SK-N-SH treated with all-trans-retinoic acid at 6 μM for 48 hours (cell line): ENCODE data around the gene MTMR3.

ENCODE experiments used
- ATAC-seq: fragments of 200-7000 bp; cut with Tn5 transposase; 3 replicates; pipeline ENCODE4 v1.9.1; 2020; ENCODE audit warnings: mild to moderate bottlenecking, moderate library complexity
- ARNTL ChIP-seq: fragments of 450-650 bp; formaldehyde crosslinking; IDR thresholded peaks from 2 replicates; pipeline ENCODE4 v1.5.0; 2020; ENCODE audit warnings: low read depth, mild to moderate bottlenecking, moderate library complexity, borderline replicate concordance
- CSDC2 ChIP-seq: fragments of 250-450 bp; sonication (Bioruptor Pico); IDR thresholded peaks from 2 replicates; pipeline ENCODE4 v1.5.0; 2020; ENCODE audit warnings: mild to moderate bottlenecking, moderate library complexity
- ESRRG ChIP-seq: fragments of 250-450 bp; sonication (Bioruptor Pico); IDR thresholded peaks from 2 replicates; pipeline ENCODE4 v1.6.1; 2021; ENCODE audit warnings: mild to moderate bottlenecking
- OSR1 ChIP-seq: fragments of 250-450 bp; sonication (Bioruptor Pico); IDR thresholded peaks from 2 replicates; pipeline ENCODE4 v1.8.0; 2022; ENCODE audit warnings: moderate library complexity, mild to moderate bottlenecking, inconsistent platforms
- PATZ1 ChIP-seq: fragments of 250-450 bp; sonication (Bioruptor Pico); IDR thresholded peaks from 2 replicates; pipeline ENCODE4 v1.8.0; 2020; ENCODE audit warnings: mild to moderate bottlenecking, moderate library complexity, borderline replicate concordance
- RARB ChIP-seq: fragments of 250-450 bp; sonication (Bioruptor Pico); IDR thresholded peaks from 2 replicates; pipeline ENCODE4 v1.8.0; 2021; ENCODE audit warnings: mild to moderate bottlenecking, moderate library complexity
- TCF4 ChIP-seq: fragments of 250-450 bp; sonication (Bioruptor Pico); IDR thresholded peaks from 2 replicates; pipeline ENCODE4 v1.8.0; 2021; ENCODE audit warnings: mild to moderate bottlenecking, moderate library complexity, borderline replicate concordance
- TOX ChIP-seq: fragments of 250-450 bp; sonication (Bioruptor Pico); IDR thresholded peaks from 2 replicates; pipeline ENCODE4 v1.8.0; 2021; ENCODE audit warnings: mild to moderate bottlenecking, moderate library complexity, borderline replicate concordance
- ZC3H10 ChIP-seq: fragments of 250-450 bp; sonication (Bioruptor Pico); IDR thresholded peaks from 2 replicates; pipeline ENCODE4 v1.5.1; 2021; ENCODE audit warnings: mild to moderate bottlenecking, moderate library complexity
- ZFP3 ChIP-seq: fragments of 250-450 bp; sonication (Bioruptor Pico); IDR thresholded peaks from 2 replicates; pipeline ENCODE4 v1.5.0; 2020; ENCODE audit warnings: mild to moderate bottlenecking, moderate library complexity
- ZFP30 ChIP-seq: fragments of 450-650 bp; formaldehyde crosslinking; IDR thresholded peaks from 2 replicates; pipeline ENCODE4 v1.5.0; 2022; ENCODE audit warnings: mild to moderate bottlenecking, moderate library complexity
- ZNF565 ChIP-seq: fragments of 450-650 bp; formaldehyde crosslinking; conservative IDR thresholded peaks from 2 replicates; pipeline ENCODE4 v1.5.0; 2020; ENCODE audit warnings: low read depth, mild to moderate bottlenecking, moderate library complexity
- ZNF70 ChIP-seq: fragments of 450-650 bp; formaldehyde crosslinking; IDR thresholded peaks from 2 replicates; pipeline ENCODE4 v1.5.0; 2020; ENCODE audit warnings: mild to moderate bottlenecking, moderate library complexity
- ZNF8 ChIP-seq: fragments of 450-650 bp; formaldehyde crosslinking; IDR thresholded peaks from 2 replicates; pipeline ENCODE4 v1.5.0; 2020; ENCODE audit warnings: mild to moderate bottlenecking, moderate library complexity
- TF ChIP-seq, protein P1 (sequence below): fragments of 250-450 bp; sonication (Bioruptor Pico); IDR thresholded peaks from 2 replicates; pipeline ENCODE4 v1.8.0; 2021; ENCODE audit warnings: low read depth, mild to moderate bottlenecking, moderate library complexity, borderline replicate concordance
- TF ChIP-seq, protein P2 (sequence below): fragments of 250-450 bp; sonication (Bioruptor Pico); IDR thresholded peaks from 2 replicates; pipeline ENCODE4 v1.5.1; 2020; ENCODE audit warnings: low read depth, mild to moderate bottlenecking, moderate library complexity
- TF ChIP-seq, protein P3 (sequence below): fragments of 250-450 bp; sonication (Bioruptor Pico); IDR thresholded peaks from 2 replicates; pipeline ENCODE4 v1.5.1; 2021; ENCODE audit warnings: mild to moderate bottlenecking, moderate library complexity

The MTMR3 gene

DNA sequence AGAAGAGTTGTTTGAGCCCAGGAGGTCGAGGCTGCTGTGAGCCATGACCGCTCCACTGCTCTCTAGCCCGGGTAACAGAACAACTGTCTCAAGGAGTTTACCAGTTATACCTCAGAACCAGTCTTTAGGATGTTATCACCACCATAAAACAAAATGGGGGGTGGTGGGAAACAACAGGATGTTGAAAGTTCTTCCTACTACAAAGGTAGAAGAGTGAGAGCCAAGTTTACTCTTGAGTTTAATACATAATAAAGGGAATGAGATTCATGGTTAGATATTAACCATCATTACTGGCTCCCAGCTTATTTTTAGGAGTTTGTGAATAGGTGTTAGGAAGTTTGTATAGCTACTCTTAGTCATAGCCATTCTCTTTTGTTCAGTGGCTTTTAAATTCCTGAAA, 118.5 kb downstream of the MTMR3 start:
- TF ChIP-seq ZNF565 (CRISPR knock-in tag): no peak
- no peak for TF ChIP-seq TOX (CRISPR knock-in tag)
- TF ChIP-seq CSDC2 (CRISPR knock-in tag): no peak
- TF ChIP-seq ZC3H10: no peak
- TF ChIP-seq ZFP30: no peak
- TF ChIP-seq RARB (CRISPR knock-in tag): no peak
- no peak for TF ChIP-seq ZNF8 (CRISPR knock-in tag)
- no peak for TF ChIP-seq TCF4
- no peak for TF ChIP-seq ZNF70
- no peak for TF ChIP-seq OSR1
- TF ChIP-seq, protein P1, sequence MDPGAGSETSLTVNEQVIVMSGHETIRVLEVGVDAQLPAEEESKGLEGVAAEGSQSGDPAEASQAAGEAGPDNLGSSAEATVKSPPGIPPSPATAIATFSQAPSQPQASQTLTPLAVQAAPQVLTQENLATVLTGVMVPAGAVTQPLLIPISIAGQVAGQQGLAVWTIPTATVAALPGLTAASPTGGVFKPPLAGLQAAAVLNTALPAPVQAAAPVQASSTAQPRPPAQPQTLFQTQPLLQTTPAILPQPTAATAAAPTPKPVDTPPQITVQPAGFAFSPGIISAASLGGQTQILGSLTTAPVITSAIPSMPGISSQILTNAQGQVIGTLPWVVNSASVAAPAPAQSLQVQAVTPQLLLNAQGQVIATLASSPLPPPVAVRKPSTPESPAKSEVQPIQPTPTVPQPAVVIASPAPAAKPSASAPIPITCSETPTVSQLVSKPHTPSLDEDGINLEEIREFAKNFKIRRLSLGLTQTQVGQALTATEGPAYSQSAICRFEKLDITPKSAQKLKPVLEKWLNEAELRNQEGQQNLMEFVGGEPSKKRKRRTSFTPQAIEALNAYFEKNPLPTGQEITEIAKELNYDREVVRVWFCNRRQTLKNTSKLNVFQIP (CRISPR knock-in tag): no peak
- TF ChIP-seq, all 23 proteins: peak for 0
- no peak for ATAC-seq

DNA sequence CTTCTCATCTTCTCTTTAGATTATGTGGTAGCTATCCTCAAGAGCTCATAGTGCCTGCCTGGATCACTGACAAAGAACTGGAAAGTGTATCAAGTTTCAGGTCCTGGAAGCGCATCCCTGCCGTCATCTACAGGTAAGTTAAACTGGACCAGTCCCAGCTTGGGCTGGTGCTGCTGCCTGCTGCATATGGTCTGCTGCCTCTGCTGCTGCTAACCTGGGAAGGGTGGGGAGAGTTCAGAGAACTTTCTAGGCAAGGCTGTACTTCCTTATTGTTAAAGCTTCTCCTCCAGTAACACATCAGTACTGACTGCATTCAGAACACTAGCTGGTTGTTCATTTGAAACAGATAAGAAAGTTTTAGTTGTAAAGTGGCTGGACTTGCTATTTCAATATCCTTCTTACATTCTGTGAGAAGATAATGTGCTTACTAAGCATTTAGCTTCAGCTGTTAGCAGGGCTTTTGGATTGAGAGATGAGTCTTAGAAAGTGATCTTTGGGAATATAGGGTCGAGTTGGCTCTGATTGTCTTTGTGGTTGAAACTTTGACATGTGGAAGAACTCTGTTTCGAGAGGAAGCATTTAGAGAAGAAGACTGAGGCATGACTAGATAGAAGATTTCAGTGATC, 120.0 kb downstream of the MTMR3 start:
- no peak for ATAC-seq
- TF ChIP-seq ZNF8 (CRISPR knock-in tag) (no peak), TOX (CRISPR knock-in tag) (no peak), TCF4 (no peak)
- TF ChIP-seq, protein P2, sequence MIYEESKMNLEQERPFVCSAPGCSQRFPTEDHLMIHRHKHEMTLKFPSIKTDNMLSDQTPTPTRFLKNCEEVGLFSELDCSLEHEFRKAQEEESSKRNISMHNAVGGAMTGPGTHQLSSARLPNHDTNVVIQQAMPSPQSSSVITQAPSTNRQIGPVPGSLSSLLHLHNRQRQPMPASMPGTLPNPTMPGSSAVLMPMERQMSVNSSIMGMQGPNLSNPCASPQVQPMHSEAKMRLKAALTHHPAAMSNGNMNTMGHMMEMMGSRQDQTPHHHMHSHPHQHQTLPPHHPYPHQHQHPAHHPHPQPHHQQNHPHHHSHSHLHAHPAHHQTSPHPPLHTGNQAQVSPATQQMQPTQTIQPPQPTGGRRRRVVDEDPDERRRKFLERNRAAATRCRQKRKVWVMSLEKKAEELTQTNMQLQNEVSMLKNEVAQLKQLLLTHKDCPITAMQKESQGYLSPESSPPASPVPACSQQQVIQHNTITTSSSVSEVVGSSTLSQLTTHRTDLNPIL: no peak

- TF ChIP-seq ZNF70: no peak
- TF ChIP-seq TOX (CRISPR knock-in tag): no peak
- TF ChIP-seq RARB (CRISPR knock-in tag): no peak
- no peak for TF ChIP-seq PATZ1 (CRISPR knock-in tag)
- TF ChIP-seq ESRRG (CRISPR knock-in tag): no peak
- TF ChIP-seq ZFP3: no peak
- TF ChIP-seq ARNTL (CRISPR knock-in tag): no peak
- TF ChIP-seq ZC3H10: no peak
- TF ChIP-seq, protein P2: no peak
- TF ChIP-seq, protein P3, sequence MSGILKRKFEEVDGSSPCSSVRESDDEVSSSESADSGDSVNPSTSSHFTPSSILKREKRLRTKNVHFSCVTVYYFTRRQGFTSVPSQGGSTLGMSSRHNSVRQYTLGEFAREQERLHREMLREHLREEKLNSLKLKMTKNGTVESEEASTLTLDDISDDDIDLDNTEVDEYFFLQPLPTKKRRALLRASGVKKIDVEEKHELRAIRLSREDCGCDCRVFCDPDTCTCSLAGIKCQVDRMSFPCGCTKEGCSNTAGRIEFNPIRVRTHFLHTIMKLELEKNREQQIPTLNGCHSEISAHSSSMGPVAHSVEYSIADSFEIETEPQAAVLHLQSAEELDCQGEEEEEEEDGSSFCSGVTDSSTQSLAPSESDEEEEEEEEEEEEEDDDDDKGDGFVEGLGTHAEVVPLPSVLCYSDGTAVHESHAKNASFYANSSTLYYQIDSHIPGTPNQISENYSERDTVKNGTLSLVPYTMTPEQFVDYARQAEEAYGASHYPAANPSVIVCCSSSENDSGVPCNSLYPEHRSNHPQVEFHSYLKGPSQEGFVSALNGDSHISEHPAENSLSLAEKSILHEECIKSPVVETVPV (CRISPR knock-in tag): no peak
- peak; percentile 32 for ATAC-seq
These were observed 121.1 kb downstream of the MTMR3 start for GRCh38 chr22:30004101-30004500.

- ATAC-seq: peak; percentile 49
- TF ChIP-seq TOX (CRISPR knock-in tag) (no peak), ARNTL (CRISPR knock-in tag) (no peak), ZFP30 (no peak), RARB (CRISPR knock-in tag) (no peak)
- TF ChIP-seq, protein P3 (CRISPR knock-in tag): no peak
These were observed 121.7 kb downstream of the MTMR3 start for GRCh38 chr22:30004694-30005093.
